Heart left ventricle (tissue), 16 donors: Measurements from ENCODE around the gene SUMF1. TPM values are rescaled to one million over a fixed set of nuclear protein-coding genes. Genes with fewer than 3 reads are reported as not detected.
A peak's percentile ranks its signal among the peaks of the same experiment; 100 is the strongest.

Experiments
- ATAC-seq, 4 donors: fragments of 200-7000 bp; cut with Tn5 transposase; one replicate each; pipeline ENCODE4 v1.9.1; 2020 to 2022; ENCODE audit warnings: moderate library complexity in 4 of 4, mild to moderate bottlenecking in 3 of 4, moderate number of reproducible peaks in 1 of 4
- DNase-seq, 5 donors: peaks; one replicate each; pipeline ENCODE4 v3.0.0-alpha.2; 2020
- H3K27ac ChIP-seq, 12 donors: fragments of 200-600 bp; sonication (generic) in 4 of 12; one replicate each; pipeline versions ENCODE4 v1.5.0 to v1.8.0; 2016 to 2022; ENCODE audit warnings: mild to moderate bottlenecking in 2 of 12
- H3K27me3 ChIP-seq, 9 donors: fragments of 200-600 bp; sonication (generic) in 2 of 9; one replicate each; pipeline versions ENCODE4 v1.5.1 to v1.8.0; 2016 to 2022; ENCODE audit warnings: mild to moderate bottlenecking in 3 of 9
- H3K36me3 ChIP-seq, 9 donors: fragments of 200-600 bp; sonication (generic) in 2 of 9; one replicate each; pipeline versions ENCODE4 v1.5.0 to v1.8.0; 2018 to 2022; ENCODE audit warnings: mild to moderate bottlenecking in 2 of 9
- H3K4me1 ChIP-seq, 12 donors: fragments of 200-600 bp; sonication (generic) in 4 of 12; one replicate each; pipeline versions ENCODE4 v1.5.0 to v1.8.0; 2016 to 2022; ENCODE audit warnings: mild to moderate bottlenecking in 3 of 12
- H3K4me3 ChIP-seq, 12 donors: fragments of 200-600 bp; sonication (generic) in 4 of 12; one replicate each; pipeline versions ENCODE4 v1.5.0 to v1.8.0; 2017 to 2022; ENCODE audit warnings: mild to moderate bottlenecking in 9 of 12, moderate library complexity in 4 of 12
- H3K9me3 ChIP-seq, 12 donors: fragments of 200-600 bp; sonication (generic) in 4 of 12; one replicate each; pipeline versions ENCODE4 v1.5.0 to v1.8.0; 2016 to 2022; ENCODE audit warnings: mild to moderate bottlenecking in 1 of 12
- POLR2A ChIP-seq, 2 donors: fragments of 450-650 bp; IDR thresholded peaks; one replicate each; pipeline ENCODE4 v1.6.1; 2017; ENCODE audit warnings: antibody characterized with exemption in 2 of 2, mild to moderate bottlenecking in 2 of 2, moderate library complexity in 2 of 2
- WGBS, 4 donors: extraction: QIAGEN DNeasy Blood & Tissue Kit in 2 of 4; methylation state at CpG; one replicate each; pipeline versions ENCODE4 v1.1.5 to v1.1.7; 2013 to 2018; 5-methylcytosine and 5-hydroxymethylcytosine counted together
- intact Hi-C, 10 donors: fragments of 100-400 bp; cut with DNase I; formaldehyde crosslinking; loops; one replicate each; pipeline versions ENCODE4 v1.11.1 to v1.14.2; 2022
- polyA plus RNA-seq, 2 donors: library from polyadenylated mRNA; stranded (reverse); fragments of 200-250 nt; gene quantifications; one replicate each; pipeline ENCODE4 v1.2.3, GENCODE V29; 2013
- total RNA-seq, 9 donors: library from RNA; depleted of rRNA in 2 of 9; stranded (reverse); fragments of >200 nt in 2 of 9; fragmentation: NEBNext Ultra II Directional in 3 of 9; extraction: Animal tissue kit (Norgen Biotek cat#: 25700) in 3 of 9; gene quantifications; one replicate each; pipeline versions ENCODE4 v1.1.0 to v1.2.4, GENCODE V29; 2016 to 2023
- TF ChIP-seq, protein P1 (sequence below), 12 donors: fragments of 200-600 bp; sonication (generic) in 4 of 12; IDR thresholded peaks; one replicate each; pipeline versions ENCODE4 v1.5.0 to v1.8.0; 2018 to 2022; ENCODE audit warnings: antibody characterized with exemption in 12 of 12, mild to moderate bottlenecking in 5 of 12
- donor health status: ischemic (EF 13 %, LVEDD 7.1; RV severe dilation, severe dysfunction).
- donor health status: healthy with polysubstance abuse.
- donor health status: DM: no; HTN: yes; CAD: no.
- donor health status: DM: no; HTN: no; CAD: no.
- donor health status: ischemic (EF 25% LVEDD 6.9; RV normal size, moderate dysfunction).
- donor health status: ischemic (EF 25% LVEDD 5.7; RV mildly dilated, moderate dysfunction).
- donor health status: healthy.
- donor health status: DM: yes; HTN: yes; CAD: no.
- donor health status: ischemic (EF 35%, LVEDD 5.7; RV mildly dilated, moderate dysfunction).
- donor health status: nonischemic (EF 11% LVEDD 7.7; RV severe dilation, severe dysfunction).
- donor health status: DM: yes; HTN: yes; CAD: no.
- donor health status: PGD.
- donor health status: ischemic (EF 29% LVEDD 5.4; RV normal size, mild dysfunction).
- donor health status: nonischemic (EF 23%, LVEDD 6.1; RV moderate dilation, normal function).

Gene SUMF1
- total and polyA plus RNA-seq, 11 donors: 3.9 to 21.1 (median 11.2) TPM

GRCh38 chr3:4514321-4514720 lies 47.3 kb upstream of the SUMF1 start:
- 82 to 94% (median 91%) methylated on average over 5 of the region's 5 CpGs for WGBS, 4 donors
- Histone ChIP-seq H3K9me3 (no peaks in the 10 kb centered on the region), H3K36me3 (peaks cover 0 to under 1% (median 0%) of the 10 kb centered on the region in 9 donors), H3K4me3 (no peak overlapping the region), H3K4me1 (peaks cover 0 to 79% (median 41%) of the 10 kb centered on the region in 12 donors), H3K27me3 (no peaks in the 10 kb centered on the region), H3K27ac (no peak overlapping the region)
- DNase-seq (no peak), ATAC-seq (no peak)
- TF ChIP-seq, protein P1, sequence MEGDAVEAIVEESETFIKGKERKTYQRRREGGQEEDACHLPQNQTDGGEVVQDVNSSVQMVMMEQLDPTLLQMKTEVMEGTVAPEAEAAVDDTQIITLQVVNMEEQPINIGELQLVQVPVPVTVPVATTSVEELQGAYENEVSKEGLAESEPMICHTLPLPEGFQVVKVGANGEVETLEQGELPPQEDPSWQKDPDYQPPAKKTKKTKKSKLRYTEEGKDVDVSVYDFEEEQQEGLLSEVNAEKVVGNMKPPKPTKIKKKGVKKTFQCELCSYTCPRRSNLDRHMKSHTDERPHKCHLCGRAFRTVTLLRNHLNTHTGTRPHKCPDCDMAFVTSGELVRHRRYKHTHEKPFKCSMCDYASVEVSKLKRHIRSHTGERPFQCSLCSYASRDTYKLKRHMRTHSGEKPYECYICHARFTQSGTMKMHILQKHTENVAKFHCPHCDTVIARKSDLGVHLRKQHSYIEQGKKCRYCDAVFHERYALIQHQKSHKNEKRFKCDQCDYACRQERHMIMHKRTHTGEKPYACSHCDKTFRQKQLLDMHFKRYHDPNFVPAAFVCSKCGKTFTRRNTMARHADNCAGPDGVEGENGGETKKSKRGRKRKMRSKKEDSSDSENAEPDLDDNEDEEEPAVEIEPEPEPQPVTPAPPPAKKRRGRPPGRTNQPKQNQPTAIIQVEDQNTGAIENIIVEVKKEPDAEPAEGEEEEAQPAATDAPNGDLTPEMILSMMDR (IDR thresholded peaks at IDR 0.05): no peak
- TF ChIP-seq POLR2A (IDR thresholded peaks at IDR 0.05): no peak
- intact Hi-C loops: loop anchor here in 1 of 10 donors (10.0 kb wide), 1 partner anchor 160 kb away; no protein-coding TSS in a partner anchor

DNA sequence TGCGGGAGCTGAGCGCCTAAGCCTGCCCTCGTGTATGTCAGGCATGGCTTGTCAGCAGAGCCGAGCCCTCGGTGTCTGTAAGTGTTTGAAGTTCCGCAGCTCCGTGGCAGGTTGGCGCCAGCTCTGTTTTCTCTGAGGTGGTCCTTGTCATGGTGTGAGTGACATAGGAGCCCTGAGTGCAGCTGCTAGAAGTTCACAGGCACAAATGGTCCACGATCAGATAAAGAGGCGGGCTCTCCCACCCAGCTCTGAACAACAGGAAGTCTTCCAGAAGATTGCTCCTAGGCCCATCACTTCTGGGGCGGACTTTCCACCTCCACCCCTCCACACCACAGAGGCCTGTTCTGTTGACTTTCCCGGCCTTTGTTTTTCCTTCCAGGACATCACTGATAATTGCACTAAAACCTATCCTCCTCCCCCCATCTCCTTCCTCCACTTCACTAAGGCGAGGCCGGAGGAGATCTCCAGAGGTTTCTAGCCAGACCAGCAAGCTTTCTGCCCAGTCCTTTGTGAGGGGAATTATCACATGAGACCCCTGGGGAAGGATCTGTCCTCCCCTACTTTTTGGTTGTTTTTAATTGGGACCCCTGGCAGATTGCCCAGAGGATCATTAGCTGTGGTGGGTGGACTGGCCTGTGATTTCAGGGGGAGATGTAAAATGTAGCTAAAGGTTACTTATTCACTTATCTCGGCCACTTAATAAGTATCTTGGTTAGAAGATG lies 46.0 kb upstream of the SUMF1 start:
- peak in 3 of 5 donors; percentile 33 to 61 (median 40) for DNase-seq
- H3K4me1 ChIP-seq: peaks cover 0 to 66% (median 32%) of the 10 kb centered on the region in 12 donors

GRCh38 chr3:4511491-4512262 lies 44.6 kb upstream of the SUMF1 start:
- TF ChIP-seq POLR2A (IDR thresholded peaks at IDR 0.05): no peak
- TF ChIP-seq, protein P1 (IDR thresholded peaks at IDR 0.05): no peak
- ATAC-seq: no peak

More for the DNA sequence above, 46.0 kb upstream of the SUMF1 start:
- TF ChIP-seq, protein P1 (IDR thresholded peaks at IDR 0.05): no peak
- TF ChIP-seq POLR2A (IDR thresholded peaks at IDR 0.05): no peak
- Histone ChIP-seq H3K36me3 (peaks cover 0 to 4% (median 0%) of the 10 kb centered on the region in 9 donors), H3K27me3 (no peaks in the 10 kb centered on the region), H3K27ac (peak overlapping the region in 9 of 12 donors; percentile 18 to 54 (median 39)), H3K4me3 (no peak overlapping the region), H3K9me3 (no peaks in the 10 kb centered on the region)
- 27 to 55% (median 41%) methylated on average over 14 to 15 of the region's 15 CpGs for WGBS, 4 donors
- intact Hi-C loops: loop anchor here in 1 of 10 donors (10.0 kb wide), 1 partner anchor 158 kb away; no protein-coding TSS in a partner anchor
- peak; percentile 49 to 75 (median 67) for ATAC-seq

More at GRCh38 chr3:4511491-4512262, 44.6 kb upstream of the SUMF1 start:
- H3K36me3 ChIP-seq: peaks cover 0 to 4% (median 0%) of the 10 kb centered on the region in 9 donors
- no peaks in the 10 kb centered on the region for H3K27me3 ChIP-seq
- 74 to 86% (median 78%) methylated on average over 7 of the region's 7 CpGs for WGBS, 4 donors
- no peaks in the 10 kb centered on the region for H3K9me3 ChIP-seq
- intact Hi-C loops: loop anchor here in 1 of 10 donors (10.0 kb wide), 1 partner anchor 157 kb away; no protein-coding TSS in a partner anchor
- peak overlapping the region in 2 of 12 donors; percentile 18 to 48 for H3K27ac ChIP-seq
- DNase-seq: no peak
- H3K4me3 ChIP-seq: no peak overlapping the region
- H3K4me1 ChIP-seq: peaks cover 0 to 61% (median 26%) of the 10 kb centered on the region in 12 donors
